ENCODE measurements around the gene FOXP2. TPM values are rescaled to one million over a fixed set of nuclear protein-coding genes. Genes with fewer than 3 reads are reported as not detected.

The FOXP2 gene
- total RNA-seq, 2 experiments from 2014 or later, result not detected

GRCh38 chr7:114630201-114630990 lies 215.8 kb downstream of the FOXP2 start:
- Mint-ChIP-seq H3K36me3 (no peaks in the 10 kb centered on the region), H3K27me3 (no peaks in the 10 kb centered on the region), H3K27ac (no peak overlapping the region), H3K9me3 (no peaks in the 10 kb centered on the region), H3K4me3 (no peak overlapping the region), H3K4me1 (no peaks in the 10 kb centered on the region)
- DNase-seq, result no peak

GRCh38 chr7:114631249-114631822 lies 216.7 kb downstream of the FOXP2 start:
- H3K36me3 Mint-ChIP-seq, result no peaks in the 10 kb centered on the region
- no peaks in the 10 kb centered on the region for H3K27me3 Mint-ChIP-seq
- no peaks in the 10 kb centered on the region for H3K4me1 Mint-ChIP-seq
- no peak overlapping the region for H3K27ac Mint-ChIP-seq
- no peak for DNase-seq
- no peak overlapping the region for H3K4me3 Mint-ChIP-seq
- H3K9me3 Mint-ChIP-seq, result no peaks in the 10 kb centered on the region

GRCh38 chr7:114639451-114639850 lies 224.8 kb downstream of the FOXP2 start:
- DNase-seq, result no peak
- Mint-ChIP-seq H3K9me3 (no peaks in the 10 kb centered on the region), H3K4me1 (no peaks in the 10 kb centered on the region), H3K27ac (no peak overlapping the region), H3K4me3 (no peak overlapping the region), H3K36me3 (no peaks in the 10 kb centered on the region), H3K27me3 (no peaks in the 10 kb centered on the region)

GRCh38 chr7:114644455-114644854 lies 229.8 kb downstream of the FOXP2 start:
- Mint-ChIP-seq H3K36me3 (no peaks in the 10 kb centered on the region), H3K4me1 (no peaks in the 10 kb centered on the region), H3K27ac (no peak overlapping the region), H3K4me3 (no peak overlapping the region), H3K27me3 (no peaks in the 10 kb centered on the region), H3K9me3 (no peaks in the 10 kb centered on the region)
- no peak for DNase-seq

- DNase-seq, result no peak
- Mint-ChIP-seq H3K36me3 (no peaks in the 10 kb centered on the region), H3K27me3 (no peaks in the 10 kb centered on the region), H3K4me1 (no peaks in the 10 kb centered on the region), H3K27ac (no peak overlapping the region), H3K9me3 (no peaks in the 10 kb centered on the region), H3K4me3 (no peak overlapping the region)
These were observed 230.8 kb downstream of the FOXP2 start for GRCh38 chr7:114645451-114645850.

- Mint-ChIP-seq H3K4me3 (no peak overlapping the region), H3K27ac (no peak overlapping the region), H3K27me3 (no peaks in the 10 kb centered on the region), H3K9me3 (no peaks in the 10 kb centered on the region), H3K36me3 (no peaks in the 10 kb centered on the region), H3K4me1 (no peaks in the 10 kb centered on the region)
- no peak for DNase-seq
These were observed 232.9 kb downstream of the FOXP2 start for GRCh38 chr7:114647518-114647917.

GRCh38 chr7:114648117-114648516 lies 233.5 kb downstream of the FOXP2 start:
- no peaks in the 10 kb centered on the region for H3K9me3 Mint-ChIP-seq
- no peaks in the 10 kb centered on the region for H3K36me3 Mint-ChIP-seq
- H3K4me1 Mint-ChIP-seq, result no peaks in the 10 kb centered on the region
- H3K27me3 Mint-ChIP-seq, result no peaks in the 10 kb centered on the region
- no peak overlapping the region for H3K4me3 Mint-ChIP-seq
- no peak overlapping the region for H3K27ac Mint-ChIP-seq
- no peak for DNase-seq

- H3K36me3 Mint-ChIP-seq, result no peaks in the 10 kb centered on the region
- no peak overlapping the region for H3K27ac Mint-ChIP-seq
- no peak for DNase-seq
- no peaks in the 10 kb centered on the region for H3K9me3 Mint-ChIP-seq
- H3K27me3 Mint-ChIP-seq, result no peaks in the 10 kb centered on the region
- H3K4me3 Mint-ChIP-seq, result no peak overlapping the region
- H3K4me1 Mint-ChIP-seq, result no peaks in the 10 kb centered on the region
These were observed 234.1 kb downstream of the FOXP2 start for GRCh38 chr7:114648680-114649079.

GRCh38 chr7:114649689-114650088 lies 235.1 kb downstream of the FOXP2 start:
- Mint-ChIP-seq H3K27ac (no peak overlapping the region), H3K9me3 (no peaks in the 10 kb centered on the region), H3K4me3 (no peak overlapping the region), H3K4me1 (no peaks in the 10 kb centered on the region), H3K36me3 (no peaks in the 10 kb centered on the region), H3K27me3 (no peaks in the 10 kb centered on the region)
- DNase-seq, result no peak

- H3K36me3 Mint-ChIP-seq, result no peaks in the 10 kb centered on the region
- DNase-seq, result no peak
- H3K9me3 Mint-ChIP-seq, result no peaks in the 10 kb centered on the region
- H3K4me1 Mint-ChIP-seq, result no peaks in the 10 kb centered on the region
- no peak overlapping the region for H3K4me3 Mint-ChIP-seq
- no peak overlapping the region for H3K27ac Mint-ChIP-seq
- no peaks in the 10 kb centered on the region for H3K27me3 Mint-ChIP-seq
These were observed 235.9 kb downstream of the FOXP2 start for GRCh38 chr7:114650491-114650890.

GRCh38 chr7:114652041-114652440 lies 237.4 kb downstream of the FOXP2 start:
- Mint-ChIP-seq H3K4me3 (no peak overlapping the region), H3K27ac (no peak overlapping the region), H3K9me3 (no peaks in the 10 kb centered on the region), H3K27me3 (no peaks in the 10 kb centered on the region), H3K36me3 (no peaks in the 10 kb centered on the region), H3K4me1 (no peaks in the 10 kb centered on the region)
- no peak for DNase-seq

- Mint-ChIP-seq H3K4me3 (no peak overlapping the region), H3K9me3 (no peaks in the 10 kb centered on the region), H3K36me3 (no peaks in the 10 kb centered on the region), H3K27me3 (no peaks in the 10 kb centered on the region), H3K4me1 (no peaks in the 10 kb centered on the region), H3K27ac (no peak overlapping the region)
- DNase-seq, result no peak
These were observed 238.9 kb downstream of the FOXP2 start for GRCh38 chr7:114653364-114654088.

GRCh38 chr7:114656466-114656865 lies 241.9 kb downstream of the FOXP2 start:
- no peak for DNase-seq
- Mint-ChIP-seq H3K4me1 (no peaks in the 10 kb centered on the region), H3K4me3 (no peak overlapping the region), H3K27ac (no peak overlapping the region), H3K9me3 (no peaks in the 10 kb centered on the region), H3K27me3 (no peaks in the 10 kb centered on the region), H3K36me3 (no peaks in the 10 kb centered on the region)

- no peak overlapping the region for H3K4me3 Mint-ChIP-seq
- H3K27ac Mint-ChIP-seq, result no peak overlapping the region
- H3K36me3 Mint-ChIP-seq, result no peaks in the 10 kb centered on the region
- no peaks in the 10 kb centered on the region for H3K9me3 Mint-ChIP-seq
- no peaks in the 10 kb centered on the region for H3K27me3 Mint-ChIP-seq
- DNase-seq, result no peak
- no peaks in the 10 kb centered on the region for H3K4me1 Mint-ChIP-seq
These were observed 242.7 kb downstream of the FOXP2 start for GRCh38 chr7:114657279-114657678.

GRCh38 chr7:114658216-114658615 lies 243.6 kb downstream of the FOXP2 start:
- Mint-ChIP-seq H3K27me3 (no peaks in the 10 kb centered on the region), H3K4me1 (no peaks in the 10 kb centered on the region), H3K4me3 (no peak overlapping the region), H3K27ac (no peak overlapping the region), H3K9me3 (no peaks in the 10 kb centered on the region), H3K36me3 (no peaks in the 10 kb centered on the region)
- no peak for DNase-seq
